ACHN (cell line): ENCODE data around the gene NCS1.

Experiments used
- DNase-seq: peaks from one replicate; pipeline ENCODE4 v3.0.0-alpha.2; 2015
- in situ Hi-C: cut with HindIII; loops from 2 replicates; pipeline ENCODE4 v1.10.0; 2017; ENCODE audit warnings: low sequenced_read_pairs, low pct_ligation_motif_present, low pct_unique_long_range_greater_than_20kb

The NCS1 gene

GRCh38 chr9:130222833-130223232, 50.6 kb downstream of the NCS1 start:
- in situ Hi-C loops = no loop called here
- DNase-seq = no peak

GRCh38 chr9:130225071-130225470, 52.9 kb downstream of the NCS1 start:
- in situ Hi-C loops = no loop called here
- DNase-seq = no peak

- in situ Hi-C loops = no loop called here
- DNase-seq = no peak
These were observed 53.4 kb downstream of the NCS1 start for GRCh38 chr9:130225586-130225985.

- no peak for DNase-seq
- in situ Hi-C loops = no loop called here
These were observed 53.9 kb downstream of the NCS1 start for GRCh38 chr9:130226112-130226511.

- no peak for DNase-seq
- in situ Hi-C loops = no loop called here
These were observed 55.6 kb downstream of the NCS1 start for GRCh38 chr9:130227833-130228232.

- DNase-seq = no peak
- in situ Hi-C loops = no loop called here
These were observed 57.6 kb downstream of the NCS1 start for GRCh38 chr9:130229759-130230158.

- in situ Hi-C loops = no loop called here
- DNase-seq = no peak
These were observed 58.4 kb downstream of the NCS1 start for GRCh38 chr9:130230631-130231030.

GRCh38 chr9:130232899-130233586, 60.8 kb downstream of the NCS1 start:
- no peak for DNase-seq
- in situ Hi-C loops = no loop called here

- DNase-seq = no peak
- in situ Hi-C loops = no loop called here
These were observed 61.4 kb downstream of the NCS1 start for GRCh38 chr9:130233587-130233945.

GRCh38 chr9:130234340-130235260, 62.4 kb downstream of the NCS1 start:
- in situ Hi-C loops = no loop called here
- DNase-seq = no peak

GRCh38 chr9:130235558-130236435, 63.6 kb downstream of the NCS1 start:
- in situ Hi-C loops = no loop called here

GRCh38 chr9:130236436-130236985, 64.3 kb downstream of the NCS1 start:
- in situ Hi-C loops = no loop called here
- DNase-seq = no peak

More at GRCh38 chr9:130235558-130236435, 63.6 kb downstream of the NCS1 start:
- DNase-seq = peak; percentile 49

GRCh38 chr9:130237076-130237475, 64.9 kb downstream of the NCS1 start:
- no peak for DNase-seq
- in situ Hi-C loops = no loop called here

- in situ Hi-C loops = no loop called here
- no peak for DNase-seq
These were observed 65.7 kb downstream of the NCS1 start for GRCh38 chr9:130237763-130238524.

- no peak for DNase-seq
- in situ Hi-C loops = no loop called here
These were observed 67.1 kb downstream of the NCS1 start for GRCh38 chr9:130239363-130239695.

- peak; percentile 63 for DNase-seq
- in situ Hi-C loops = no loop called here
These were observed 67.6 kb downstream of the NCS1 start for GRCh38 chr9:130239741-130240241.

GRCh38 chr9:130240410-130241197, 68.4 kb downstream of the NCS1 start:
- DNase-seq = peak; percentile 75
- in situ Hi-C loops = no loop called here
